Measurements from ENCODE around the gene KLC1. TPM values are rescaled to one million over a fixed set of nuclear protein-coding genes. Genes with fewer than 3 reads are reported as not detected.

The KLC1 gene
- total and polyA plus RNA-seq, 8 donors, result 56.5 to 522 (median 123) TPM

GRCh38 chr14:103749452-103749851, 120.4 kb downstream of the KLC1 start:
- intact Hi-C loops (cut with DNase I; ENCODE audit: low total_unique reads), result no loop called here
- peak in 1 of 2 donors; percentile 8 for DNase-seq
- 86 to 96% (median 91%) methylated on average over 5 of the region's 5 CpGs for WGBS, 5 donors

GRCh38 chr14:103749860-103750259, 120.8 kb downstream of the KLC1 start:
- no peaks in the 10 kb centered on the region for H3K27me3 ChIP-seq
- H3K4me1 ChIP-seq, result peaks cover 0 to 11% (median 9%) of the 10 kb centered on the region in 4 donors
- no peaks in the 10 kb centered on the region for H3K9me3 ChIP-seq
- intact Hi-C loops (cut with DNase I; ENCODE audit: low total_unique reads), result no loop called here
- no peak overlapping the region for H3K4me3 ChIP-seq
- no peak for DNase-seq
- TF ChIP-seq POLR2AphosphoS5 (IDR thresholded peaks at IDR 0.05), result no peak
- no peak for TF ChIP-seq POLR2A (IDR thresholded peaks at IDR 0.05)
- TF ChIP-seq, protein P1, sequence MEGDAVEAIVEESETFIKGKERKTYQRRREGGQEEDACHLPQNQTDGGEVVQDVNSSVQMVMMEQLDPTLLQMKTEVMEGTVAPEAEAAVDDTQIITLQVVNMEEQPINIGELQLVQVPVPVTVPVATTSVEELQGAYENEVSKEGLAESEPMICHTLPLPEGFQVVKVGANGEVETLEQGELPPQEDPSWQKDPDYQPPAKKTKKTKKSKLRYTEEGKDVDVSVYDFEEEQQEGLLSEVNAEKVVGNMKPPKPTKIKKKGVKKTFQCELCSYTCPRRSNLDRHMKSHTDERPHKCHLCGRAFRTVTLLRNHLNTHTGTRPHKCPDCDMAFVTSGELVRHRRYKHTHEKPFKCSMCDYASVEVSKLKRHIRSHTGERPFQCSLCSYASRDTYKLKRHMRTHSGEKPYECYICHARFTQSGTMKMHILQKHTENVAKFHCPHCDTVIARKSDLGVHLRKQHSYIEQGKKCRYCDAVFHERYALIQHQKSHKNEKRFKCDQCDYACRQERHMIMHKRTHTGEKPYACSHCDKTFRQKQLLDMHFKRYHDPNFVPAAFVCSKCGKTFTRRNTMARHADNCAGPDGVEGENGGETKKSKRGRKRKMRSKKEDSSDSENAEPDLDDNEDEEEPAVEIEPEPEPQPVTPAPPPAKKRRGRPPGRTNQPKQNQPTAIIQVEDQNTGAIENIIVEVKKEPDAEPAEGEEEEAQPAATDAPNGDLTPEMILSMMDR (IDR thresholded peaks at IDR 0.05), result no peak
- no peak for TF ChIP-seq EP300 (IDR thresholded peaks at IDR 0.05)
- H3K36me3 ChIP-seq, result peaks cover 21 to 90% (median 84%) of the 10 kb centered on the region in 4 donors
- 78 to 84% (median 83%) methylated on average over 5 of the region's 5 CpGs for WGBS, 5 donors
- no peak overlapping the region for H3K27ac ChIP-seq

More at GRCh38 chr14:103749452-103749851, 120.4 kb downstream of the KLC1 start:
- Histone ChIP-seq H3K27ac (no peak overlapping the region), H3K27me3 (no peaks in the 10 kb centered on the region), H3K4me1 (peaks cover 0 to 11% (median 9%) of the 10 kb centered on the region in 4 donors), H3K4me3 (no peak overlapping the region), H3K36me3 (peaks cover 22 to 94% (median 88%) of the 10 kb centered on the region in 4 donors), H3K9me3 (no peaks in the 10 kb centered on the region)
- TF ChIP-seq, protein P1 (IDR thresholded peaks at IDR 0.05), result no peak
- TF ChIP-seq POLR2AphosphoS5 (IDR thresholded peaks at IDR 0.05) (no peak), EP300 (IDR thresholded peaks at IDR 0.05) (no peak), POLR2A (IDR thresholded peaks at IDR 0.05) (no peak)

Small RNA genes lying within 50 kb of the gene (small RNA-seq; reads per million reads assigned to genes)
- gene RF00019, result 0 reads per million in 4 donors

Other genes with a start within 250 kb of the KLC1 start
- gene MARK3, start 243.8 kb upstream of the KLC1 start, total RNA-seq, result 100 to 1,000 TPM in 4 of 5 donors, 10 to 100 TPM in 1; 85.8 to 157 (median 141) TPM
- gene MARK3, start 243.8 kb upstream of the KLC1 start, polyA plus RNA-seq, result 10 to 100 TPM; 52.6 to 62.0 (median 61.8) TPM
- 1,000 to 10,000 TPM in 1 of 5 donors, 100 to 1,000 TPM in 4; 216 to 1,146 (median 643) TPM for gene CKB, start 106.4 kb upstream of the KLC1 start, total RNA-seq
- gene CKB, start 106.4 kb upstream of the KLC1 start, polyA plus RNA-seq, result 1,000 to 10,000 TPM in 1 of 3 donors, 100 to 1,000 TPM in 2; 778 to 1,091 (median 976) TPM
- 10 to 100 TPM in 4 of 5 donors, 1 to 10 TPM in 1; 5.5 to 39.7 (median 18.5) TPM for gene TRMT61A, start 100.0 kb upstream of the KLC1 start, total RNA-seq
- 10 to 100 TPM in 2 of 3 donors, 1 to 10 TPM in 1; 9.0 to 16.9 (median 14.8) TPM for gene TRMT61A, start 100.0 kb upstream of the KLC1 start, polyA plus RNA-seq
- gene BAG5, start 66.6 kb upstream of the KLC1 start, total RNA-seq, result 100 to 1,000 TPM in 1 of 5 donors, 10 to 100 TPM in 3, 1 to 10 TPM in 1; 4.3 to 207 (median 24.3) TPM
- 10 to 100 TPM in 2 of 3 donors, 1 to 10 TPM in 1; 7.5 to 11.6 (median 10.8) TPM for gene BAG5, start 66.6 kb upstream of the KLC1 start, polyA plus RNA-seq
- 10 to 100 TPM in 3 of 5 donors, 1 to 10 TPM in 2; 6.4 to 21.4 (median 14.9) TPM for gene COA8, start 66.3 kb upstream of the KLC1 start, total RNA-seq
- 10 to 100 TPM; 42.8 to 96.5 (median 48.4) TPM for gene COA8, start 66.3 kb upstream of the KLC1 start, polyA plus RNA-seq
- gene XRCC3, start 86.2 kb downstream of the KLC1 start, total RNA-seq, result 10 to 100 TPM in 2 of 5 donors, 1 to 10 TPM in 3; 2.6 to 70.1 (median 7.0) TPM
- gene XRCC3, start 86.2 kb downstream of the KLC1 start, polyA plus RNA-seq, result 1 to 10 TPM; 3.5 to 6.2 (median 3.8) TPM
- 100 to 1,000 TPM in 2 of 5 donors, 10 to 100 TPM in 3; 28.0 to 150 (median 64.8) TPM for gene ZFYVE21, start 86.6 kb downstream of the KLC1 start, total RNA-seq
- gene ZFYVE21, start 86.6 kb downstream of the KLC1 start, polyA plus RNA-seq, result 10 to 100 TPM; 51.9 to 95.5 (median 81.0) TPM
- gene PPP1R13B, start 218.4 kb downstream of the KLC1 start, total RNA-seq, result 10 to 100 TPM; 16.7 to 84.0 (median 28.1) TPM
- 10 to 100 TPM; 10.8 to 15.5 (median 12.7) TPM for gene PPP1R13B, start 218.4 kb downstream of the KLC1 start, polyA plus RNA-seq